ENCODE measurements around the gene STK39.

GRCh38 chr2:168215813-168216212, 31.6 kb downstream of the STK39 start:
- TF ChIP-seq POLR2A (IDR thresholded peaks at IDR 0.05) = no peak
- TF ChIP-seq CTCF (IDR thresholded peaks at IDR 0.05) = no peak

All from heart left ventricle (tissue), 13 donors.